NT2/D1 (cell line): ENCODE measurements around the gene IMMP2L.

Source experiments
- SUZ12 ChIP-seq: IDR thresholded peaks from 2 replicates; pipeline ENCODE4 v1.6.1; 2011; ENCODE audit not compliant: insufficient read length, insufficient read depth; ENCODE audit errors: extremely low read depth
- YY1 ChIP-seq: IDR thresholded peaks from 2 replicates; pipeline ENCODE4 v1.6.1; 2011; ENCODE audit not compliant: insufficient read length, insufficient read depth
- ZNF274 ChIP-seq: IDR thresholded peaks from 2 replicates; pipeline ENCODE4 v1.6.1; 2011; ENCODE audit warnings: mild to moderate bottlenecking, low read depth, low read length

DNA sequence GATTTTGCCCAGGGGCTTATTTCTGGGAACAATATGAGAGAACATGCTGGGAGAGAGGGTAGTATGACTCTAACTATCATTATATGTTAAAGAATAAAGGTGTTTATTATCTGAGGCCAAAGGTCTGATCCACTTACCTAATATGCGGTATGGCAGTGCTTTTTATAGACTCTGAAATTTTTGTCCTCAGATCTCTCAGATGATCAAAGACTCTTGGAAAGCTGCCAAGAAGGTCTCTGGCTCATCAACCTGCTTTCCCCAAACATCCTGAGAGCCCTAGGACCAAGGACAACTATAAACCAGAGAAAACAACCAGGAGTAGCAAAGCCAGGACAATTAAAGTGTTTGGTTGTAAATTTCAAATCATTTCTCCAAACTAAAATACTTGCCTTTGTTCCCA, 727.1 kb downstream of the IMMP2L start:
- TF ChIP-seq ZNF274 (no peak), YY1 (no peak), SUZ12 (no peak)
